Activated CD8-positive, alpha-beta memory T cell treated with anti-CD3 and anti-CD28 coated beads, Interleukin-2, amount 50 U/mL, for 48 hours (primary cell): ENCODE data around the gene ARRDC2.
"Not testable (repeated sequence)": the region's sequence is repeated elsewhere in the genome, so short reads cannot be mapped to it uniquely, and the experiment has no call there.

Source experiments
- DNase-seq: peaks from one replicate; pipeline ENCODE4 v3.0.0-alpha.2; 2020

The ARRDC2 gene

GRCh38 chr19:17993076-17993813 lies 14.7 kb upstream of the ARRDC2 start:
- DNase-seq: no peak

- peak; percentile 97 for DNase-seq
Measured at GRCh38 chr19:17996826-17997316, 11.1 kb upstream of the ARRDC2 start.

DNA sequence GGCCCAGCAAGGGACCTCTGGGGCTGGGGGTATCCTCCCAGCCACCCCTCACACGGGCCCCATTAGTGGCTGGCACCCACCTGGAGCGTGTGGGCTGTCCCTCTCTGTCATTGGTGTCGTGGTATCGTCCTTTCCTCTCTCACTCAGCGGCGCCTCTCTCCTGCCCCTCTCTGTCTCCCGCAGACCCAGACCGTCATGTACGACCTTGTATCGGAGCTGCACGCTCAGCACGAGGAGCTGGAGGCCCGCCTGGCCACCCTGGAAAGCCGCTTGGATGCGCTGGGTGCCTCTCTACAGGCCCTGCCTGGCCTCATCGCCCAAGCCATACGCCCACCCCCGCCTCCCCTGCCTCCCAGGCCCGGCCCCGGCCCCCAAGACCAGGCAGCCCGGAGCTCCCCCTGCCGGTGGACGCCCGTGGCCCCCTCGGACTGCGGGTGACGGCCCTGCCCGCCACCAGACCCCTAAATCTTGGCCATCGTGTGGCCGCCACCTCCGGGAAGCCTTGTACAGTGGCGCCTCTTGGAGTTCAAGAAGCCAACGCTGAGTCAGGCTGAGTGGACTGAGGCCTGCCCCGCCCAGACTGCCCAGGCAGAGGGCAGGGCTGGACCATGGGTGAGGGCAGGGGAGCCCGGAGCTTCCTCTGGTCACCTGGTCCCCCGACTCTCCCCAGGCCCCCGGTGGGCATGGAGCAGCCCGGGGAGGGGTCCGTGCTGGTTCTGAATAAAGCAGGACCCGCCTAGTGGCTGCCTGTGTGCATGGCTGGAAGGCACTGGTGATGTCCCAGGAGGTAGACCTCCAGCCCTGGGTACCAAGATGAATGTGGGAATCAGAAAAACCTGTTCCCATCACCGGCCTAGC lies 9.8 kb upstream of the ARRDC2 start:
- DNase-seq: no peak

DNA sequence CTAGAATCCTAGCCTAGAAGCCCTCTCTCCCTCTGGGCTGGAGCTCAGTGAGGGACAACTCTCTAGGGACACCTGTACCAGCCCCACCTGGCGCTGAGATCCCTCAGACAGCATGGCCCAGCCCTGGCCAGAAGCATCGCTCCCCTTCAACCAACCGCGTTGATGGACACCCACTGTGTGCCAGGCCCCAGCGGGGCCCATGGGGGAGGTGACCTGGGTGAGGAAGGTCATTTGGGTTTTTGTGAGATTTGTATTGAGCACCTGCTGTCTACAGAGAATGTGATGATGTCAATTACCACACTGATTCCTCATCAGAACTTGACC lies 9.2 kb upstream of the ARRDC2 start:
- no peak for DNase-seq

GRCh38 chr19:17999684-18000479 lies 8.1 kb upstream of the ARRDC2 start:
- DNase-seq: no peak

DNA sequence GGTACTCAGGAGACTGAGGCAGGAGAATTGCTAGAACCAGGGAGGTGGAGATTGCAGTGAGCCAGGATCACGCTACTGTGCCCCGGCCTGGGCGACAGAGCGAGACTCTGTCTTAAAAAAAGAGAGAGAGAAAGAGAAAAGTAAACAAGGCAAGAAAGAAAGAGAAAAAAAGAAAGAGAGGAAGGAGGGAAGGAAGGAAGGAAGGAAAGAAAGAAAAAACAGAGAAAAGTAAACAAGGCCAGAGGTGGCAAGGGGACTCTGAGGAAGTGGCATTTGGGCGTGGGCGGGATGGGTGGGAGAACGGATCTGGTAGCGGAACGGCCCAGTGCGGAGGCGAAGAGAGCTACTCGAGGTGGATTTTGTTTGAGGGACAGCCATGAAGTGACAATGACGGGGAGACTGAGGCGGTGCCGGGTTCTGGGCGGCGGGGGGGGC lies 7.5 kb upstream of the ARRDC2 start:
- no peak for DNase-seq

DNA sequence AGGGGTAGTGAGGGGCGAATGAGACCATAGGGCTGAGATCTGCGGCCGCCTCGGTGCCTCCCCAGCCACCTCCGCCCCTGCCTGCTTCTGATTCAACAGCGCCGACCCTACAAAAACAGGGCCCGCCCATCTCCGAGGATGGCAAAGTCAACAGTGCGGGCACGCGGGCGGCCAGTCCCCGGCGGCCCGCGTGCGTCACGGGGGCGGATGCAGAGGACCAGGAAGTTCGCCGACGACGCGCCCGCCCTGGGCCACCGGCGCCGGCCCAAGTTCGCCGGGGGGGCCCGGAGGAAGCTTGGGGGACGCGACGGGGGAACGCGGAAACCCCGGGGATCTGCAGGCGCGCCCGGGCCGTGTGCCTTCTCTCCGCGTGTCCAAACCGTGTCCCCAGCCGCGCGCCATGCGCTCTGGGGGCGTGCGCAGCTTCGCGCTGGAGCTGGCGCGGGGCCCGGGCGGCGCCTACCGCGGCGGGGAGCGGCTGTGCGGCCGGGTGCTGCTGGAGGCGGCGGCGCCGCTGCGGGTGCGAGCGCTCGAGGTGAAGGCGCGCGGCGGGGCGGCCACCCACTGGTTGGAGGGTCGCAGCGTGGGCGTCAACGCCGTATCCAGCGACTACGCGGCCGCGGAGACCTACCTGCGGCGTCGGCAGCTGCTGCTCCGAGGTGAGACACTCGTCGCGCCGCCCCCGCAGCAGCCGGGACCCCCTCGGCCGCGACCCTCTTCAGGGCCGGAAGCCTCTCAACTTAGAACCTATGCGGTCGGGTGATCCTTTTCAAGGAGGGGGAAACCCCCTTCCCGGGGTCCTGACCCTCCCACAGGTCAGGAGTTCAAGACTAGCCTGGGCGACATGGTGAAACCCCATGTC lies 6.8 kb upstream of the ARRDC2 start:
- peak; percentile 92 for DNase-seq

DNA sequence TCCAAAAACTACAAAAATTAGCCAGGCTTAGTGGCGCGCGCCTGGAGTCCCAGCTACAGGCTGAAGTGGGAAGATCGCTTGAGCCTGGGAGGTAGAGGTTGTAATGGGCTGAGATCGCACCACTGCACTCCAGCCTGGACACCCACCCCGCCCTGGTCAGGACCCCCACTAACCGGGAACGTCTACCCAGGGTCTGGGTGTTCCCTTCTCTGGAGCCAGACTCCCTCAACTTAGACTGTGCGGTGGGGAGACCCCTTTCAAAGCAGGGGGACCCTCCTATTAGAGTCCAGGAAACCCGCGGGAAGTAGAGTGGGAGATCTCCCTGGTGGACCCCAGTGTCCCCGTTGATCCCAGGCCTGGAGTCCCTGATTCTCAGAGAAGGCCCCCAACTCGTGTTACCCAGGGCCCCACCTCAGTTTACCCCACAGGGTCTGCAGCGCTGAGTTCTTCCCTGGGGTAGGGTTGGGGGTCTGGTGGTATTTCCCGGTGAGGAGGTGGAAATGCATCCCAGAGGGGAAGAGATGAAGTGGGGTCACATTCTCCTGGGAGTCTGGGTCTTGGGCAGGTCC lies 6.1 kb upstream of the ARRDC2 start:
- no peak for DNase-seq

DNA sequence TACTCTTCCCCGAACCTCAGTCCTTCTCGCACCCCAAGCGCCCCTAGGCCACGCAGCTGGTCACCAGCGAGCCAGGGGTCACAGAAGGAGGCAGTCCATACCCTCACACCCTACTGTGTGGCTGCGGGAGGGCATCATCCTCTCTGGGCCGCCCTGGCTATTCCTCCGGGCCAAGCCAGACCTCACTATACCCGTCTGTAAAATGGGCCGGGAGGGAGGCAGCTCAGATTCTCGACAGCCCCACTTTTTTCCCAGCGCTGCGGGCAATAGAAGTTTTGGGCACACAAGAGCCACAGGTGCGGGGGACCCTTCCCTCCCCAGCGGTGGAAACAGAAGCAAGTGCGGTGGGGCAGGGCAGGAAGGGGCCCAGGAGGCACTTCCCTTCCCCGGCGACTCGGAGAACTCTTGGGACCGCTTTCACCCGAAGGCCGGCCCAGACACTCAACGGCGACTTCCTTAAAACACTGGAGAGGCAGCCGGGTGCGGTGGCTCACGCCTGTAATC lies 5.6 kb upstream of the ARRDC2 start:
- no peak for DNase-seq

GRCh38 chr19:18005750-18006149 lies 2.2 kb upstream of the ARRDC2 start:
- not testable (repeated sequence) for DNase-seq

- DNase-seq: peak; percentile 94
Measured at GRCh38 chr19:18007044-18007916, 690 bp upstream of the ARRDC2 start.

DNA sequence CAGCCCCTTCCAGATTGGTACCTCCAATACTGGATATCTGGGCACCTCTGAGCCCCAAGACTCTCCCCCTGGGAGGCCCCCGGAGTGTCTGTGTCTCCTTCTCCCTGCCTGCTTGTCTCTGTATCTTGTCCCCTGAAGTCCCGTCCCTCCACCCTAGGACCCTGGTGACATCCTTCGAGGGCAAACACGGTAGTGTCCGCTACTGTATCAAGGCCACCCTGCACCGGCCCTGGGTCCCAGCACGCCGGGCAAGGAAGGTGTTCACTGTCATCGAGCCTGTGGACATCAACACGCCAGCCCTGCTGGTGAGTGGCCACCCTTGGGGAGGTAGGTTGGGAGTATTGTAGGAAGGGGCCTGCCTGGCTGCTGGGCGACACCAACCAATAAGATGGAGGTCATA lies 844 bp downstream of the ARRDC2 start:
- DNase-seq: no peak

GRCh38 chr19:18009412-18010066 lies 1.6 kb downstream of the ARRDC2 start:
- peak; percentile 53 for DNase-seq

GRCh38 chr19:18010149-18010548 lies 2.2 kb downstream of the ARRDC2 start:
- no peak for DNase-seq

GRCh38 chr19:18013210-18014111 lies 5.5 kb downstream of the ARRDC2 start:
- DNase-seq: no peak

GRCh38 chr19:18014197-18014596 lies 6.2 kb downstream of the ARRDC2 start:
- DNase-seq: no peak

- DNase-seq: no peak
Measured at GRCh38 chr19:18016209-18016910, 8.4 kb downstream of the ARRDC2 start.
